Esophagus muscularis mucosa (tissue), 4 donors: Measurements from ENCODE around the gene KIAA1210. TPM values are rescaled to one million over a fixed set of nuclear protein-coding genes. Genes with fewer than 3 reads are reported as not detected.

Experiments used
- DNase-seq: peaks from one replicate; pipeline ENCODE4 v3.0.0-alpha.2; 2017; ENCODE audit errors: extremely low spot score
- H3K27ac ChIP-seq, 4 donors: fragments of 200-600 bp; sonication (generic); replicated peaks in 1 of 4; 1 replicate in 3 of 4; 2 replicates in 1 of 4; pipeline ENCODE4 v1.5.1; 2016 to 2019; ENCODE audit warnings: mild to moderate bottlenecking in 1 of 4
- H3K27me3 ChIP-seq, 4 donors: fragments of 200-600 bp; sonication (generic); one replicate each; pipeline versions ENCODE4 v1.5.1 to v1.6.0; 2016 to 2019
- H3K36me3 ChIP-seq, 4 donors: fragments of 200-600 bp; sonication (generic); one replicate each; pipeline ENCODE4 v1.5.1; 2016 to 2019
- H3K4me1 ChIP-seq, 4 donors: fragments of 200-600 bp; sonication (generic); one replicate each; pipeline ENCODE4 v1.5.1; 2016 to 2019
- H3K4me3 ChIP-seq, 4 donors: fragments of 200-600 bp; sonication (generic); 1 replicate in 2 of 4; 2 replicates in 2 of 4; pipeline ENCODE4 v1.5.1; 2016 to 2019; ENCODE audit warnings: mild to moderate bottlenecking in 4 of 4, moderate library complexity in 1 of 4
- H3K9me3 ChIP-seq, 4 donors: fragments of 200-600 bp; sonication (generic); 1 replicate in 3 of 4; 2 replicates in 1 of 4; pipeline ENCODE4 v1.5.1; 2016 to 2019
- EP300 ChIP-seq: sonication (generic); formaldehyde crosslinking; IDR thresholded peaks from one replicate; pipeline ENCODE4 v1.6.1; 2017; ENCODE audit warnings: antibody characterized with exemption
- POLR2A ChIP-seq: fragments of 450-650 bp; IDR thresholded peaks from one replicate; pipeline ENCODE4 v1.6.1; 2017; ENCODE audit warnings: antibody characterized with exemption, moderate library complexity, mild to moderate bottlenecking, low read depth
- POLR2AphosphoS5 ChIP-seq, 2 donors: sonication (generic); formaldehyde crosslinking; IDR thresholded peaks; one replicate each; pipeline ENCODE4 v1.6.1; 2017; ENCODE audit warnings: antibody characterized with exemption in 2 of 2
- WGBS: methylation state at CpG from one replicate; pipeline ENCODE4 v1.1.5; 2018; 5-methylcytosine and 5-hydroxymethylcytosine counted together
- intact Hi-C: fragments of 100-400 bp; cut with DNase I; formaldehyde crosslinking; loops from one replicate; pipeline ENCODE4 v1.15.1; 2023
- total RNA-seq, 4 donors: library from RNA; depleted of rRNA; stranded (reverse); fragments of >200 nt; gene quantifications; one replicate each; pipeline versions ENCODE4 v1.1.0 to v1.2.1, GENCODE V29; 2016
- TF ChIP-seq, protein P1 (sequence below), 3 experiments: fragments of 200-600 bp in 2 of 3; fragments of 450-650 bp in 1 of 3; sonication (generic) in 2 of 3; IDR thresholded peaks; one replicate each; pipeline ENCODE4 v1.5.1; 2017 to 2019; ENCODE audit warnings: antibody characterized with exemption in 3 of 3, mild to moderate bottlenecking in 2 of 3, moderate library complexity in 1 of 3

Gene KIAA1210
- not detected for total RNA-seq

- intact Hi-C loops = no loop called here
- 50% methylated on average over 5 of the region's 5 CpGs for WGBS
- Histone ChIP-seq H3K4me3 (no peak within 1 kb of the TSS), H3K27ac (no peak within 1 kb of the TSS), H3K27me3 (no peaks in the 10 kb centered on the region), H3K4me1 (no peaks in the 10 kb centered on the region), H3K36me3 (no peaks in the 10 kb centered on the region), H3K9me3 (no peaks in the 10 kb centered on the region)
- no peak for TF ChIP-seq POLR2AphosphoS5 (IDR thresholded peaks at IDR 0.05)
- no peak for TF ChIP-seq EP300
- DNase-seq = no peak
Observed at GRCh38 chrX:119127650-119128049, at the start of gene KIAA1210. TSS of gene KIAA1210 (minus strand) at chrX:119127812. CDS start at chrX:119123642, 4,170 bp downstream.

DNA sequence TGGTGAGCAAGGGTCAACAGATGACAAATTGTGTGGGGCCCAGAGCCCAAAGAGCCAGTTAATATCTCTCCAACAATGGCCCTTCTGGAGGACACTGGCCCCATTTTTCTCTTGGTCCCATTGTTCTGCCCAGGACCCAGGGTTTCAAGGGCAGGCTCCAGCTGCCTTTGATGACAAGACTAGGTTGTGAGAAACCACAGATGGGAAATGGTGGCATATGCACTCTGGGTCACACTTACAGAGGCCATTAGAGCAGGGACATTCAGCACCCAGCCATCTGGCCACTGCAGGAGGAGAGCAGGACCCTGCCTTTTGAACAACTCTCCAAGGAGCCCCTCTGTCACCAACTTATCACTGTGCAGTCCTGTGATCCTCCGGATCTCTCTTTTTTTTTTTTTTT lies 49.7 kb upstream of the KIAA1210 start:
- intact Hi-C loops = no loop called here
- H3K27ac ChIP-seq = no peak overlapping the region
- H3K4me1 ChIP-seq = no peaks in the 10 kb centered on the region
- TF ChIP-seq, protein P1, sequence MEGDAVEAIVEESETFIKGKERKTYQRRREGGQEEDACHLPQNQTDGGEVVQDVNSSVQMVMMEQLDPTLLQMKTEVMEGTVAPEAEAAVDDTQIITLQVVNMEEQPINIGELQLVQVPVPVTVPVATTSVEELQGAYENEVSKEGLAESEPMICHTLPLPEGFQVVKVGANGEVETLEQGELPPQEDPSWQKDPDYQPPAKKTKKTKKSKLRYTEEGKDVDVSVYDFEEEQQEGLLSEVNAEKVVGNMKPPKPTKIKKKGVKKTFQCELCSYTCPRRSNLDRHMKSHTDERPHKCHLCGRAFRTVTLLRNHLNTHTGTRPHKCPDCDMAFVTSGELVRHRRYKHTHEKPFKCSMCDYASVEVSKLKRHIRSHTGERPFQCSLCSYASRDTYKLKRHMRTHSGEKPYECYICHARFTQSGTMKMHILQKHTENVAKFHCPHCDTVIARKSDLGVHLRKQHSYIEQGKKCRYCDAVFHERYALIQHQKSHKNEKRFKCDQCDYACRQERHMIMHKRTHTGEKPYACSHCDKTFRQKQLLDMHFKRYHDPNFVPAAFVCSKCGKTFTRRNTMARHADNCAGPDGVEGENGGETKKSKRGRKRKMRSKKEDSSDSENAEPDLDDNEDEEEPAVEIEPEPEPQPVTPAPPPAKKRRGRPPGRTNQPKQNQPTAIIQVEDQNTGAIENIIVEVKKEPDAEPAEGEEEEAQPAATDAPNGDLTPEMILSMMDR (IDR thresholded peaks at IDR 0.05) = no peak
- TF ChIP-seq POLR2A = no peak
- no peak for TF ChIP-seq POLR2AphosphoS5 (IDR thresholded peaks at IDR 0.05)
- TF ChIP-seq EP300 = no peak
- no peak for DNase-seq
- H3K36me3 ChIP-seq = no peaks in the 10 kb centered on the region
- H3K27me3 ChIP-seq = no peaks in the 10 kb centered on the region
- H3K4me3 ChIP-seq = no peak overlapping the region
- 0% methylated on average over 1 of the region's 1 CpG for WGBS
- H3K9me3 ChIP-seq = no peaks in the 10 kb centered on the region

DNA sequence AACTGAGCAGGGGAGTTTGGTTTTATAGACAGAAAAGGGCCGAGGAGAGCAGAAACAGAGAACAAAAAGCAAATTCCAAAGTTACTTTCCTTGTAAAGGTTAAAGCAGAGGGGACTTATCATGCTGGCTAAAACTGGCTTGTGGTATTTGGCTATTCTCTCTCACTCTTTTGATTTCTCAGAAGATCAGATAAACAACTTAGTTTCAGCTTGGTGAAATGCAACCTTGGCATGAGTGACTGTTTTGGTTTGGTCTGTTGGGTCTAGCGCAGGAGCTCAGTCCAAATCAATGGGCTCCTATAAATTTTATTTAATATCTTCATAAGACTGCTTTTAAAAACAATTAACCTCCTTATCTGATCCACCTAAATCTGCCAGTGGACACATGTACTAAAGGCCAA lies 47.3 kb upstream of the KIAA1210 start:
- Histone ChIP-seq H3K9me3 (no peaks in the 10 kb centered on the region), H3K4me3 (no peak overlapping the region), H3K4me1 (no peaks in the 10 kb centered on the region), H3K27ac (no peak overlapping the region), H3K27me3 (no peaks in the 10 kb centered on the region), H3K36me3 (no peaks in the 10 kb centered on the region)
- no peak for DNase-seq
- TF ChIP-seq POLR2AphosphoS5 (IDR thresholded peaks at IDR 0.05) (no peak), POLR2A (no peak), EP300 (no peak)
- TF ChIP-seq, protein P1 (IDR thresholded peaks at IDR 0.05) = no peak
- 69% methylated on average over 2 of the region's 2 CpGs for WGBS
- intact Hi-C loops = no loop called here

GRCh38 chrX:119168104-119168503 lies 40.5 kb upstream of the KIAA1210 start:
- no peak overlapping the region for H3K27ac ChIP-seq
- intact Hi-C loops = no loop called here
- DNase-seq = no peak
- H3K4me3 ChIP-seq = no peak overlapping the region
- H3K9me3 ChIP-seq = no peaks in the 10 kb centered on the region
- no peaks in the 10 kb centered on the region for H3K4me1 ChIP-seq
- no peak for TF ChIP-seq POLR2AphosphoS5 (IDR thresholded peaks at IDR 0.05)
- no peak for TF ChIP-seq POLR2A
- TF ChIP-seq, protein P1 (IDR thresholded peaks at IDR 0.05) = no peak
- no peak for TF ChIP-seq EP300
- H3K27me3 ChIP-seq = peaks cover 0 to 3% (median 0%) of the 10 kb centered on the region in 4 donors
- no peaks in the 10 kb centered on the region for H3K36me3 ChIP-seq
- WGBS = 36% methylated on average over 2 of the region's 2 CpGs

GRCh38 chrX:119158226-119158625 lies 30.6 kb upstream of the KIAA1210 start:
- intact Hi-C loops = no loop called here
- no peak for DNase-seq
- TF ChIP-seq, protein P1 (IDR thresholded peaks at IDR 0.05) = no peak
- TF ChIP-seq POLR2A (no peak), EP300 (no peak), POLR2AphosphoS5 (IDR thresholded peaks at IDR 0.05) (no peak)
- no peaks in the 10 kb centered on the region for H3K4me1 ChIP-seq
- no peaks in the 10 kb centered on the region for H3K36me3 ChIP-seq
- 58% methylated on average over 3 of the region's 3 CpGs for WGBS
- no peaks in the 10 kb centered on the region for H3K9me3 ChIP-seq
- H3K4me3 ChIP-seq = no peak overlapping the region
- no peak overlapping the region for H3K27ac ChIP-seq
- no peaks in the 10 kb centered on the region for H3K27me3 ChIP-seq
